Measurements from ENCODE around the gene SPATS2L.
A peak's percentile ranks its signal among the peaks of the same experiment; 100 is the strongest.

The SPATS2L gene

GRCh38 chr2:200364142-200364541 lies 57.6 kb downstream of the SPATS2L start:
- peaks cover 0 to 13% (median 0%) of the 10 kb centered on the region in 10 experiments; a peak in 6 of 20 replicates for H3K4me1 ChIP-seq

GRCh38 chr2:200364620-200365019 lies 58.1 kb downstream of the SPATS2L start:
- no peak overlapping the region for H3K4me2 ChIP-seq
- H4K20me1 ChIP-seq, result peaks cover 0 to 6% (median 0%) of the 10 kb centered on the region in 11 experiments; a peak in 3 of 22 replicates
- no peak overlapping the region for H3K4me3 ChIP-seq
- no peak overlapping the region for H3K27ac ChIP-seq
- peaks cover 0 to 7% (median 0%) of the 10 kb centered on the region in 11 experiments; a peak in 2 of 22 replicates for H3K36me3 ChIP-seq
- no peak overlapping the region for H3K9ac ChIP-seq
- H3K4me1 ChIP-seq, result peaks cover 0 to 13% (median 0%) of the 10 kb centered on the region in 10 experiments; a peak in 6 of 20 replicates
- no peaks in the 10 kb centered on the region for H3K9me3 ChIP-seq (replicated peaks in 1 of 11)
- no peak for TF ChIP-seq Cebpa-rat (IDR thresholded peaks at IDR 0.05)
- no peaks in the 10 kb centered on the region for H3K27me3 ChIP-seq

More at GRCh38 chr2:200364142-200364541, 57.6 kb downstream of the SPATS2L start:
- Histone ChIP-seq H4K20me1 (peaks cover 0 to 6% (median 0%) of the 10 kb centered on the region in 11 experiments; a peak in 3 of 22 replicates), H3K9ac (no peak overlapping the region), H3K4me3 (no peak overlapping the region), H3K36me3 (peaks cover 0 to 7% (median 0%) of the 10 kb centered on the region in 11 experiments; a peak in 2 of 22 replicates), H3K9me3 (replicated peaks in 1 of 11) (no peaks in the 10 kb centered on the region), H3K27ac (no peak overlapping the region), H3K4me2 (no peak overlapping the region), H3K27me3 (no peaks in the 10 kb centered on the region)
- no peak for TF ChIP-seq Cebpa-rat (IDR thresholded peaks at IDR 0.05)

GRCh38 chr2:200365209-200365608 lies 58.7 kb downstream of the SPATS2L start:
- no peak overlapping the region for H3K4me3 ChIP-seq
- H3K27ac ChIP-seq, result no peak overlapping the region
- no peak overlapping the region for H3K9ac ChIP-seq
- no peak overlapping the region for H3K4me2 ChIP-seq
- TF ChIP-seq Cebpa-rat (IDR thresholded peaks at IDR 0.05), result no peak
- peaks cover 0 to 13% (median 0%) of the 10 kb centered on the region in 10 experiments; a peak in 6 of 20 replicates for H3K4me1 ChIP-seq
- H3K36me3 ChIP-seq, result peaks cover 0 to 7% (median 0%) of the 10 kb centered on the region in 11 experiments; a peak in 1 of 22 replicates
- no peaks in the 10 kb centered on the region for H3K27me3 ChIP-seq
- H4K20me1 ChIP-seq, result peaks cover 0 to 5% (median 0%) of the 10 kb centered on the region in 11 experiments; a peak in 3 of 22 replicates
- no peaks in the 10 kb centered on the region for H3K9me3 ChIP-seq (replicated peaks in 1 of 11)

- no peak for TF ChIP-seq Cebpa-rat (IDR thresholded peaks at IDR 0.05)
- Histone ChIP-seq H3K27ac (no peak overlapping the region), H3K4me2 (peak overlapping the region in 4 of 11 experiments; percentile 27 to 64 (median 50); a peak in 6 of 22 replicates)
These were observed 60.7 kb downstream of the SPATS2L start for GRCh38 chr2:200367155-200367554.

GRCh38 chr2:200369886-200370285 lies 63.4 kb downstream of the SPATS2L start:
- H3K9me3 ChIP-seq (replicated peaks in 1 of 11), result no peaks in the 10 kb centered on the region
- H3K27me3 ChIP-seq, result no peaks in the 10 kb centered on the region
- H3K4me2 ChIP-seq, result no peak overlapping the region
- no peak overlapping the region for H3K27ac ChIP-seq
- no peak for TF ChIP-seq Cebpa-rat (IDR thresholded peaks at IDR 0.05)
- peaks cover 0 to 12% (median 0%) of the 10 kb centered on the region in 11 experiments; a peak in 4 of 22 replicates for H3K36me3 ChIP-seq
- H4K20me1 ChIP-seq, result peaks cover 0 to 5% (median 0%) of the 10 kb centered on the region in 11 experiments; a peak in 2 of 22 replicates
- H3K4me1 ChIP-seq, result peaks cover 0 to 24% (median 11%) of the 10 kb centered on the region in 10 experiments; a peak in 11 of 20 replicates
- no peak overlapping the region for H3K4me3 ChIP-seq
- H3K9ac ChIP-seq, result no peak overlapping the region

More at GRCh38 chr2:200367155-200367554, 60.7 kb downstream of the SPATS2L start:
- H3K4me3 ChIP-seq, result no peak overlapping the region
- H4K20me1 ChIP-seq, result peaks cover 0 to 5% (median 0%) of the 10 kb centered on the region in 11 experiments; a peak in 1 of 22 replicates
- H3K9me3 ChIP-seq (replicated peaks in 1 of 11), result no peaks in the 10 kb centered on the region
- H3K9ac ChIP-seq, result no peak overlapping the region
- peaks cover 0 to 13% (median under 1%) of the 10 kb centered on the region in 11 experiments; a peak in 5 of 22 replicates for H3K36me3 ChIP-seq
- H3K4me1 ChIP-seq, result peaks cover 0 to 13% (median 0%) of the 10 kb centered on the region in 10 experiments; a peak in 6 of 20 replicates
- H3K27me3 ChIP-seq, result no peaks in the 10 kb centered on the region

GRCh38 chr2:200373231-200373630 lies 66.7 kb downstream of the SPATS2L start:
- Histone ChIP-seq H3K36me3 (peaks cover 0 to 13% (median 0%) of the 10 kb centered on the region in 11 experiments; a peak in 4 of 22 replicates), H3K27me3 (no peaks in the 10 kb centered on the region), H3K4me3 (no peak overlapping the region), H3K9ac (no peak overlapping the region), H3K4me2 (peak overlapping the region in 3 of 11 experiments; percentile 7 to 13 (median 8); a peak in 2 of 22 replicates), H3K9me3 (replicated peaks in 1 of 11) (no peaks in the 10 kb centered on the region), H4K20me1 (peaks cover 0 to 3% (median 0%) of the 10 kb centered on the region in 11 experiments; a peak in 1 of 22 replicates), H3K27ac (no peak overlapping the region), H3K4me1 (peaks cover 7 to 36% (median 24%) of the 10 kb centered on the region in 10 experiments; a peak in 19 of 20 replicates)
- TF ChIP-seq Cebpa-rat (IDR thresholded peaks at IDR 0.05), result no peak

GRCh38 chr2:200373973-200374416 lies 67.5 kb downstream of the SPATS2L start:
- H3K36me3 ChIP-seq, result peaks cover 0 to 13% (median 0%) of the 10 kb centered on the region in 11 experiments; a peak in 4 of 22 replicates
- no peak for TF ChIP-seq Cebpa-rat (IDR thresholded peaks at IDR 0.05)
- H3K9me3 ChIP-seq (replicated peaks in 1 of 11), result no peaks in the 10 kb centered on the region
- H3K27me3 ChIP-seq, result no peaks in the 10 kb centered on the region
- H4K20me1 ChIP-seq, result peaks cover 0 to 5% (median 0%) of the 10 kb centered on the region in 11 experiments; a peak in 1 of 22 replicates
- peaks cover 7 to 36% (median 24%) of the 10 kb centered on the region in 10 experiments; a peak in 19 of 20 replicates for H3K4me1 ChIP-seq
- H3K4me2 ChIP-seq, result peak overlapping the region in 8 of 11 experiments; percentile 14 to 64 (median 34); a peak in 10 of 22 replicates
- H3K27ac ChIP-seq, result no peak overlapping the region
- no peak overlapping the region for H3K9ac ChIP-seq
- no peak overlapping the region for H3K4me3 ChIP-seq

- Histone ChIP-seq H3K27ac (no peak overlapping the region), H3K9me3 (replicated peaks in 1 of 11) (no peaks in the 10 kb centered on the region), H3K9ac (no peak overlapping the region), H3K4me1 (peaks cover 22 to 46% (median 38%) of the 10 kb centered on the region in 10 experiments), H3K4me3 (no peak overlapping the region), H4K20me1 (peaks cover 0 to 5% (median 0%) of the 10 kb centered on the region in 11 experiments; a peak in 3 of 22 replicates), H3K36me3 (peaks cover 0 to 12% (median 0%) of the 10 kb centered on the region in 11 experiments; a peak in 4 of 22 replicates), H3K27me3 (no peaks in the 10 kb centered on the region), H3K4me2 (peak overlapping the region; percentile 28 to 63 (median 46); a peak in 19 of 22 replicates)
- TF ChIP-seq Cebpa-rat (IDR thresholded peaks at IDR 0.05), result no peak
These were observed 70.2 kb downstream of the SPATS2L start for GRCh38 chr2:200376513-200377354.
